HG03342 (cell line): ENCODE data around the gene SHISA9.

Experiments used
- ATAC-seq: cut with Tn5 transposase; IDR thresholded peaks from one replicate; pipeline ENCODE4 v1.9.1; 2021; ENCODE audit warnings: mild to moderate bottlenecking, moderate library complexity; ENCODE audit not compliant: unreplicated experiment

The SHISA9 gene

GRCh38 chr16:13244770-13245169 is 343.4 kb downstream of the SHISA9 start:
- ATAC-seq = no peak

GRCh38 chr16:13245713-13246377 is 344.4 kb downstream of the SHISA9 start:
- no peak for ATAC-seq

GRCh38 chr16:13254998-13255614 is 353.7 kb downstream of the SHISA9 start:
- no peak for ATAC-seq

GRCh38 chr16:13262270-13263090 is 361.1 kb downstream of the SHISA9 start:
- ATAC-seq = no peak

- ATAC-seq = no peak
Observed at GRCh38 chr16:13264749-13265552, 363.6 kb downstream of the SHISA9 start.

GRCh38 chr16:13269359-13269758 is 368.0 kb downstream of the SHISA9 start:
- no peak for ATAC-seq

- no peak for ATAC-seq
Observed at GRCh38 chr16:13269905-13270528, 368.6 kb downstream of the SHISA9 start.

GRCh38 chr16:13270602-13271001 is 369.2 kb downstream of the SHISA9 start:
- no peak for ATAC-seq

GRCh38 chr16:13289515-13289914 is 388.1 kb downstream of the SHISA9 start:
- ATAC-seq = no peak
